NB4 (cell line): ENCODE measurements around the gene SLC12A4.
A peak's percentile ranks its signal among the peaks of the same experiment; 100 is the strongest.

Experiments
- DNase-seq: peaks from one replicate; pipeline ENCODE4 v3.0.0; 2010; ENCODE audit warnings: low read depth
- H3K4me3 ChIP-seq: one replicate; pipeline ENCODE4 v1.5.1; 2011; ENCODE audit warnings: mild to moderate bottlenecking, low read depth, low read length, moderate library complexity
- CTCF ChIP-seq: IDR thresholded peaks from one replicate; pipeline ENCODE4 v1.5.1; 2012; ENCODE audit warnings: low read depth, low read length
- MAX ChIP-seq: IDR thresholded peaks from 2 replicates; pipeline ENCODE4 v1.6.1; 2011; ENCODE audit warnings: low read depth, low read length
- MYC ChIP-seq: IDR thresholded peaks from 2 replicates; pipeline ENCODE4 v1.6.1; 2011; ENCODE audit warnings: low read depth, low read length
- POLR2A ChIP-seq: IDR thresholded peaks from 2 replicates; pipeline ENCODE4 v1.6.1; 2011; ENCODE audit warnings: mild to moderate bottlenecking; ENCODE audit not compliant: insufficient read length; ENCODE audit errors: extremely low read depth

SLC12A4 gene

GRCh38 chr16:67927131-67927941, 41.1 kb downstream of the SLC12A4 start:
- DNase-seq: no peak
- no peak overlapping the region for H3K4me3 ChIP-seq
- TF ChIP-seq MAX (no peak), MYC (no peak), CTCF (no peak), POLR2A (no peak)

- no peak for TF ChIP-seq MYC
- peak; percentile 31 for TF ChIP-seq CTCF
- peak; percentile 58 for DNase-seq
- no peak overlapping the region for H3K4me3 ChIP-seq
Observed at GRCh38 chr16:67926181-67926750, 42.2 kb downstream of the SLC12A4 start.

- TF ChIP-seq MYC (no peak), MAX (no peak)
- H3K4me3 ChIP-seq: no peak overlapping the region
- DNase-seq: no peak
Observed at GRCh38 chr16:67924140-67924906, 44.1 kb downstream of the SLC12A4 start.

GRCh38 chr16:67923414-67924116, 44.9 kb downstream of the SLC12A4 start:
- no peak overlapping the region for H3K4me3 ChIP-seq
- TF ChIP-seq MAX (no peak), MYC (no peak), POLR2A (no peak), CTCF (no peak)
- DNase-seq: no peak

- TF ChIP-seq POLR2A (no peak), CTCF (no peak), MAX (no peak), MYC (no peak)
- DNase-seq: no peak
Observed at GRCh38 chr16:67922740-67923139, 45.7 kb downstream of the SLC12A4 start.

GRCh38 chr16:67922221-67922620, 46.2 kb downstream of the SLC12A4 start:
- TF ChIP-seq POLR2A (no peak), CTCF (no peak), MAX (no peak), MYC (no peak)
- DNase-seq: no peak

More at GRCh38 chr16:67922740-67923139, 45.7 kb downstream of the SLC12A4 start:
- no peak overlapping the region for H3K4me3 ChIP-seq

More at GRCh38 chr16:67922221-67922620, 46.2 kb downstream of the SLC12A4 start:
- H3K4me3 ChIP-seq: no peak overlapping the region
